Endothelial cell of umbilical vein (primary cell): Measurements from ENCODE around the gene MTF1. TPM values are rescaled to one million over a fixed set of nuclear protein-coding genes. Genes with fewer than 3 reads are reported as not detected.

Experiments
- BruUV-seq: library from RNA; stranded (reverse); fragments of 400-500 nt; replicated peaks from 2 replicates; lab custom pipeline; 2021; lab: Mats Ljungman, UMichigan
- CTCF ChIA-PET: fragments of 300-600, 350-600 bp; sonication (Branson Sonifier 250); formaldehyde crosslinking; loops from one replicate; lab custom pipeline; 2021; ENCODE audit warnings: antibody characterized with exemption, inconsistent platforms; lab: Charles Lee
- POLR2A ChIA-PET: fragments of 300-600, 350-600 bp; sonication (Branson Sonifier 250); formaldehyde crosslinking; loops from one replicate; lab custom pipeline; 2021; ENCODE audit warnings: antibody characterized with exemption, inconsistent platforms; lab: Charles Lee
- DNase-seq: peaks from one replicate; pipeline ENCODE4 v3.0.0-alpha.2; 2011; ENCODE audit warnings: low read depth, low spot score
- FAIRE-seq: peaks from 2 replicates; lab custom pipeline; 2011; peaks lifted over from hg19 to GRCh38; lab: Jason Lieb, UNC
- H2AFZ ChIP-seq: 2 replicates; pipeline ENCODE4 v1.6.0; 2012; ENCODE audit warnings: low read depth, low read length, control low read depth, inconsistent platforms
- H3K27ac ChIP-seq: 2 replicates; pipeline ENCODE4 v1.5.1; 2011; ENCODE audit warnings: low read depth, mild to moderate bottlenecking, control low read depth, low read length, moderate library complexity; ENCODE audit not compliant: insufficient read depth
- H3K27me3 ChIP-seq, 2 experiments: 2 replicates each; pipeline versions ENCODE4 v1.6.0 to v1.6.1; 2011; ENCODE audit warnings: low read length in 2 of 2, mixed read lengths in 1 of 2; ENCODE audit not compliant: control insufficient read depth in 2 of 2, insufficient read depth in 2 of 2
- H3K36me3 ChIP-seq, 2 experiments: 2 replicates in 1 of 2; 3 replicates in 1 of 2; pipeline ENCODE4 v1.5.1; 2011; ENCODE audit warnings: low read length in 2 of 2, mild to moderate bottlenecking in 1 of 2, moderate library complexity in 1 of 2; ENCODE audit not compliant: control insufficient read depth in 2 of 2, insufficient read depth in 2 of 2; ENCODE audit errors: extremely low read depth in 1 of 2
- H3K4me1 ChIP-seq: 3 replicates; pipeline ENCODE4 v1.5.1; 2011; ENCODE audit warnings: mild to moderate bottlenecking, low read length; ENCODE audit not compliant: control insufficient read depth, insufficient read depth; ENCODE audit errors: extremely low read depth
- H3K4me2 ChIP-seq: 2 replicates; pipeline ENCODE4 v1.6.1; 2011; ENCODE audit warnings: low read length, control low read depth, mixed read lengths; ENCODE audit not compliant: insufficient read depth
- H3K4me3 ChIP-seq, 3 experiments: fragments of 200-600 bp in 1 of 3; sonication (generic), shearing (Covaris generic) in 1 of 3; replicated peaks in 1 of 3; 2 replicates each; pipeline ENCODE4 v1.5.1; 2011 to 2016; ENCODE audit warnings: control low read depth in 3 of 3, low read length in 3 of 3, mild to moderate bottlenecking in 2 of 3, inconsistent platforms in 1 of 3, low read depth in 1 of 3, moderate library complexity in 1 of 3; ENCODE audit not compliant: insufficient read depth in 1 of 3
- H3K79me2 ChIP-seq: 2 replicates; pipeline ENCODE4 v1.6.0; 2012; ENCODE audit warnings: low read length, inconsistent platforms; ENCODE audit not compliant: control insufficient read depth, insufficient read depth
- H3K9ac ChIP-seq: replicated peaks from 2 replicates; pipeline ENCODE3; 2011; ENCODE audit warnings: low read length, control low read depth; ENCODE audit not compliant: insufficient read depth; ENCODE audit errors: extremely low read depth
- H3K9me1 ChIP-seq: replicated peaks from 3 replicates; pipeline ENCODE4 v1.6.0; 2011; ENCODE audit warnings: mild to moderate bottlenecking, low read length; ENCODE audit not compliant: control insufficient read depth, insufficient read depth; ENCODE audit errors: extremely low read depth
- H3K9me3 ChIP-seq: replicated peaks from 2 replicates; pipeline ENCODE4 v1.5.1; 2012; ENCODE audit warnings: low read length, inconsistent platforms; ENCODE audit not compliant: control insufficient read depth, insufficient read depth
- H4K20me1 ChIP-seq: replicated peaks from 2 replicates; pipeline ENCODE3; 2011; ENCODE audit warnings: mild to moderate bottlenecking, low read length; ENCODE audit not compliant: control insufficient read depth, insufficient read depth; ENCODE audit errors: extremely low read depth
- EZH2 ChIP-seq: IDR thresholded peaks from 2 replicates; pipeline ENCODE4 v1.6.1; 2012; ENCODE audit warnings: borderline replicate concordance, low read depth, mild to moderate bottlenecking, moderate library complexity, low read length, inconsistent platforms; ENCODE audit not compliant: severe bottlenecking
- FOS ChIP-seq: IDR thresholded peaks from 2 replicates; pipeline ENCODE4 v1.6.1; 2011; ENCODE audit warnings: mild to moderate bottlenecking, low read length, moderate library complexity, borderline replicate concordance; ENCODE audit not compliant: insufficient read depth
- GATA2 ChIP-seq: IDR thresholded peaks from 2 replicates; pipeline ENCODE4 v1.7.0; 2011; ENCODE audit warnings: low read depth, mild to moderate bottlenecking, moderate library complexity, mixed read lengths, low read length; ENCODE audit not compliant: insufficient read length, insufficient read depth
- JUN ChIP-seq: IDR thresholded peaks from 2 replicates; pipeline ENCODE4 v1.6.1; 2011; ENCODE audit warnings: borderline replicate concordance, low read depth; ENCODE audit not compliant: insufficient read length, insufficient read depth
- MAX ChIP-seq: IDR thresholded peaks from 2 replicates; pipeline ENCODE4 v1.6.1; 2011; ENCODE audit not compliant: insufficient read depth, insufficient read length
- MYC ChIP-seq: IDR thresholded peaks from one replicate; pipeline ENCODE4 v1.6.1; 2011; ENCODE audit warnings: mild to moderate bottlenecking, low read depth, low read length
- POLR2A ChIP-seq: IDR thresholded peaks from 2 replicates; pipeline ENCODE4 v1.6.1; 2012; ENCODE audit warnings: low read depth, mild to moderate bottlenecking, control low read depth, low read length
- POLR2AphosphoS5 ChIP-seq: IDR thresholded peaks from 2 replicates; pipeline ENCODE4 v1.6.1; 2012; ENCODE audit warnings: low read depth, mild to moderate bottlenecking, control low read depth, low read length, moderate library complexity; ENCODE audit not compliant: insufficient read depth
- dilution Hi-C: fragments of 300-500 bp; cut with MboI; formaldehyde crosslinking; loops from one replicate; pipeline ENCODE4 v1.15.0; 2019; ENCODE audit warnings: low sequenced_read_pairs; ENCODE audit not compliant: extremely low pct_ligation_motif_present
- intact Hi-C: fragments of 100-400 bp; cut with micrococcal nuclease; formaldehyde crosslinking; loops from one replicate; pipeline ENCODE4 v1.10.0; 2022
- polyA plus RNA-seq, 4 experiments: library from polyadenylated mRNA; depleted of rRNA in 3 of 4; stranded (reverse) in 3 of 4; unstranded in 1 of 4; fragments of >200 nt; gene quantifications; 2 replicates each; pipeline versions ENCODE4 v1.2.1 to v1.2.3, GENCODE V29; 2011 to 2012; ENCODE audit warnings: missing spikeins in 1 of 4
- total RNA-seq: library from RNA; stranded (reverse); gene quantifications from 2 replicates; pipeline ENCODE4 v1.2.3, GENCODE V29; 2021
- TF ChIP-seq, protein P1 (sequence below), 2 donors: IDR thresholded peaks; 1 replicate in 1 of 2; 2 replicates in 1 of 2; pipeline ENCODE4 v1.5.1; 2011; ENCODE audit warnings: low read length in 2 of 2, mild to moderate bottlenecking in 2 of 2, moderate library complexity in 2 of 2, control low read depth in 1 of 2, inconsistent platforms in 1 of 2, low read depth in 1 of 2; ENCODE audit not compliant: insufficient read depth in 1 of 2; ENCODE audit errors: extremely low read depth in 1 of 2

MTF1 gene
- total and polyA plus RNA-seq, 2 donors (not counting 3 experiments of a cell fraction or from before 2014, with no cell fraction given), result 4.9 to 18.5 TPM

GRCh38 chr1:37867784-37868183, 8.4 kb upstream of the MTF1 start:
- Histone ChIP-seq H3K4me2 (no peak overlapping the region), H3K27ac (no peak overlapping the region), H3K9me1 (no peaks in the 10 kb centered on the region), H3K9ac (no peak overlapping the region), H3K4me3 (no peak overlapping the region), H3K79me2 (no peaks in the 10 kb centered on the region), H3K27me3 (no peaks in the 10 kb centered on the region), H2AFZ (no peak overlapping the region), H4K20me1 (no peaks in the 10 kb centered on the region), H3K4me1 (no peaks in the 10 kb centered on the region), H3K36me3 (peaks cover 0 to 9% of the 10 kb centered on the region in 2 experiments), H3K9me3 (no peaks in the 10 kb centered on the region)
- TF ChIP-seq POLR2AphosphoS5, result no peak
- no peak for TF ChIP-seq EZH2
- no peak for TF ChIP-seq MYC
- no peak for TF ChIP-seq POLR2A
- TF ChIP-seq, protein P1, sequence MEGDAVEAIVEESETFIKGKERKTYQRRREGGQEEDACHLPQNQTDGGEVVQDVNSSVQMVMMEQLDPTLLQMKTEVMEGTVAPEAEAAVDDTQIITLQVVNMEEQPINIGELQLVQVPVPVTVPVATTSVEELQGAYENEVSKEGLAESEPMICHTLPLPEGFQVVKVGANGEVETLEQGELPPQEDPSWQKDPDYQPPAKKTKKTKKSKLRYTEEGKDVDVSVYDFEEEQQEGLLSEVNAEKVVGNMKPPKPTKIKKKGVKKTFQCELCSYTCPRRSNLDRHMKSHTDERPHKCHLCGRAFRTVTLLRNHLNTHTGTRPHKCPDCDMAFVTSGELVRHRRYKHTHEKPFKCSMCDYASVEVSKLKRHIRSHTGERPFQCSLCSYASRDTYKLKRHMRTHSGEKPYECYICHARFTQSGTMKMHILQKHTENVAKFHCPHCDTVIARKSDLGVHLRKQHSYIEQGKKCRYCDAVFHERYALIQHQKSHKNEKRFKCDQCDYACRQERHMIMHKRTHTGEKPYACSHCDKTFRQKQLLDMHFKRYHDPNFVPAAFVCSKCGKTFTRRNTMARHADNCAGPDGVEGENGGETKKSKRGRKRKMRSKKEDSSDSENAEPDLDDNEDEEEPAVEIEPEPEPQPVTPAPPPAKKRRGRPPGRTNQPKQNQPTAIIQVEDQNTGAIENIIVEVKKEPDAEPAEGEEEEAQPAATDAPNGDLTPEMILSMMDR (IDR thresholded peaks at IDR 0.05; ENCODE audit: extremely low read depth in 1 of 2, insufficient read depth in 1 of 2, low read depth in 1 of 2, low read length in 2 of 2), result no peak
- intact Hi-C loops (loop anchor here (10.0 kb wide), 1 partner anchor 393 kb away; the partner anchor contains the start of gene ZC3H12A), dilution Hi-C loops (no loop called here)
- ChIA-PET CTCF (no interaction called here), POLR2A (no interaction called here)
- FAIRE-seq (no peak), DNase-seq (no peak)
- BruUV-seq, result no TSS peak

DNA sequence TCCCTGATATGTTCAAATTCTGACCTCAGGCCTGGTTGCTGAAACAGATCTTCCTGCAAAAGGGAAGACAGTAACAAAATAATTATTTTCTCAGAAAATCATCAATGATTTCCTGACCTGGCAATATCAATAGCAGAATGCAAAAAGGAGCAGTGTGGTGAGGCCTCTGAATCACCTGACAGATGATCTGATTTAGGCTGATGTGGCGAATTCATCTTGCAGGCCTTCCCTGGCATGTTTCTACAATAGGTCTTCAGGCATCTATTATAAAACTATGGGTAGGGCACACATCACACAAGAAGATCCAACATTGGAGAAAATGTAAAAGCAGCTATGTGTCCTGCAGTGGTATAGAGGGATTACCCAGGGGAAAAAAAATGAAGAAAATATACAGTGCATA, 7.1 kb upstream of the MTF1 start:
- Histone ChIP-seq H3K4me3 (no peak overlapping the region), H3K27ac (no peak overlapping the region), H3K79me2 (no peaks in the 10 kb centered on the region), H3K9me3 (no peaks in the 10 kb centered on the region), H3K4me1 (no peaks in the 10 kb centered on the region), H3K4me2 (no peak overlapping the region), H3K9me1 (no peaks in the 10 kb centered on the region), H4K20me1 (no peaks in the 10 kb centered on the region), H2AFZ (no peak overlapping the region), H3K9ac (no peak overlapping the region), H3K27me3 (no peaks in the 10 kb centered on the region), H3K36me3 (peaks cover 0 to 7% of the 10 kb centered on the region in 2 experiments)
- TF ChIP-seq JUN, result no peak
- TF ChIP-seq EZH2, result no peak
- no peak for TF ChIP-seq POLR2A
- no peak for TF ChIP-seq MAX
- no peak for TF ChIP-seq POLR2AphosphoS5
- TF ChIP-seq FOS, result no peak
- TF ChIP-seq, protein P1 (IDR thresholded peaks at IDR 0.05; ENCODE audit: extremely low read depth in 1 of 2, insufficient read depth in 1 of 2, low read depth in 1 of 2, low read length in 2 of 2), result no peak
- TF ChIP-seq GATA2, result no peak
- no peak for TF ChIP-seq MYC
- dilution Hi-C loops (no loop called here), intact Hi-C loops (loop anchor here (10.0 kb wide), 1 partner anchor 392 kb away; the partner anchor contains the start of gene ZC3H12A)
- DNase-seq, result no peak
- FAIRE-seq, result no peak
- CTCF ChIA-PET, result interaction anchor here (0.6 kb wide), 1 partner anchor 9 kb away, joined by 3 read pairs; no protein-coding TSS in a partner anchor
- no TSS peak for BruUV-seq
- POLR2A ChIA-PET, result no interaction called here
